Suprapubic skin (tissue), 4 donors: ENCODE measurements around the gene LELP1. TPM values are rescaled to one million over a fixed set of nuclear protein-coding genes. Genes with fewer than 3 reads are reported as not detected.
A peak's percentile ranks its signal among the peaks of the same experiment; 100 is the strongest.
"Not testable (repeated sequence)": the region's sequence is repeated elsewhere in the genome, so short reads cannot be mapped to it uniquely, and the experiment has no call there.

Experiments used
- DNase-seq, 2 donors: peaks; one replicate each; pipeline ENCODE4 v3.0.0-alpha.2; 2019; ENCODE audit warnings: low spot score in 2 of 2
- H3K27ac ChIP-seq: fragments of 200-600 bp; sonication (generic); one replicate; pipeline ENCODE4 v1.5.1; 2019
- H3K27me3 ChIP-seq: fragments of 200-600 bp; sonication (generic); one replicate; pipeline ENCODE4 v1.5.1; 2019
- H3K36me3 ChIP-seq: fragments of 200-600 bp; sonication (generic); one replicate; pipeline ENCODE4 v1.5.1; 2019
- H3K4me1 ChIP-seq: fragments of 200-600 bp; sonication (generic); one replicate; pipeline ENCODE4 v1.5.1; 2019
- H3K4me3 ChIP-seq: fragments of 200-600 bp; sonication (generic); one replicate; pipeline ENCODE4 v1.5.1; 2019; ENCODE audit warnings: mild to moderate bottlenecking
- H3K9me3 ChIP-seq: fragments of 200-600 bp; sonication (generic); one replicate; pipeline ENCODE4 v1.5.1; 2019
- EP300 ChIP-seq: sonication (generic); formaldehyde crosslinking; IDR thresholded peaks from one replicate; pipeline ENCODE4 v1.6.1; 2017; ENCODE audit warnings: antibody characterized with exemption
- POLR2A ChIP-seq, 2 donors: fragments of 450-650 bp; IDR thresholded peaks; one replicate each; pipeline ENCODE4 v1.6.1; 2017; ENCODE audit warnings: antibody characterized with exemption in 2 of 2, mild to moderate bottlenecking in 2 of 2, moderate library complexity in 2 of 2
- POLR2AphosphoS5 ChIP-seq, 3 donors: sonication (generic); formaldehyde crosslinking; IDR thresholded peaks; one replicate each; pipeline ENCODE4 v1.6.1; 2017; ENCODE audit warnings: antibody characterized with exemption in 3 of 3
- WGBS: methylation state at CpG from one replicate; pipeline ENCODE4 v1.1.5; 2018; 5-methylcytosine and 5-hydroxymethylcytosine counted together
- total RNA-seq, 4 donors: library from RNA; depleted of rRNA; stranded (reverse); fragments of >200 nt; gene quantifications; one replicate each; pipeline ENCODE4 v1.1.0, GENCODE V29; 2016
- TF ChIP-seq, protein P1 (sequence below), 2 donors: fragments of 200-600 bp in 1 of 2; fragments of 450-650 bp in 1 of 2; sonication (generic) in 1 of 2; IDR thresholded peaks; one replicate each; pipeline ENCODE4 v1.5.1; 2016 to 2019; ENCODE audit warnings: antibody characterized with exemption in 2 of 2, mild to moderate bottlenecking in 1 of 2, moderate library complexity in 1 of 2

Gene LELP1
- total RNA-seq, 4 donors from 2014 or later, result not detected

DNA sequence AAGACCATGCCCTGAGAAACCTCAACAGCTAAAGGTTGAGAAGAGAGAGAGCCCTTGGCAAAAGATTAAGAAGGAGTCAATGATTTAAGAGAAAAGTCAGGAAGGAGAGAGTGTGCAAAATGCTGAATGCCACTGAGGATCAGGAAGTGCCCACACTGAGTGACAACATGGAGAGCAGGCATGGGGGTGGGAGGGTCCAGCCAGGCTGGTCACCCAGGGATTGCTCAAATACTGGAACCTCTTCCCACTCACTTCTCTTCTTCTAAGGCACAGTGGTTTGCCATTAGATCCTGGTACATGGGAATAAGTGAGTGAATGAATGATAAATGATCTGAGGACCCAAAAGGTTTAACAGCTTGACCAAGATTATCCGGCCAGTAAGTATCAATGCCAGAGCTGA lies 25.3 kb downstream of the LELP1 start:
- Histone ChIP-seq H3K9me3 (no peaks in the 10 kb centered on the region), H3K4me3 (no peak overlapping the region), H3K27ac (no peak overlapping the region), H3K36me3 (no peaks in the 10 kb centered on the region), H3K27me3 (peaks cover 4% of the 10 kb centered on the region), H3K4me1 (no peaks in the 10 kb centered on the region)
- TF ChIP-seq POLR2AphosphoS5 (IDR thresholded peaks at IDR 0.05), result no peak
- no peak for TF ChIP-seq POLR2A (IDR thresholded peaks at IDR 0.05)
- TF ChIP-seq, protein P1, sequence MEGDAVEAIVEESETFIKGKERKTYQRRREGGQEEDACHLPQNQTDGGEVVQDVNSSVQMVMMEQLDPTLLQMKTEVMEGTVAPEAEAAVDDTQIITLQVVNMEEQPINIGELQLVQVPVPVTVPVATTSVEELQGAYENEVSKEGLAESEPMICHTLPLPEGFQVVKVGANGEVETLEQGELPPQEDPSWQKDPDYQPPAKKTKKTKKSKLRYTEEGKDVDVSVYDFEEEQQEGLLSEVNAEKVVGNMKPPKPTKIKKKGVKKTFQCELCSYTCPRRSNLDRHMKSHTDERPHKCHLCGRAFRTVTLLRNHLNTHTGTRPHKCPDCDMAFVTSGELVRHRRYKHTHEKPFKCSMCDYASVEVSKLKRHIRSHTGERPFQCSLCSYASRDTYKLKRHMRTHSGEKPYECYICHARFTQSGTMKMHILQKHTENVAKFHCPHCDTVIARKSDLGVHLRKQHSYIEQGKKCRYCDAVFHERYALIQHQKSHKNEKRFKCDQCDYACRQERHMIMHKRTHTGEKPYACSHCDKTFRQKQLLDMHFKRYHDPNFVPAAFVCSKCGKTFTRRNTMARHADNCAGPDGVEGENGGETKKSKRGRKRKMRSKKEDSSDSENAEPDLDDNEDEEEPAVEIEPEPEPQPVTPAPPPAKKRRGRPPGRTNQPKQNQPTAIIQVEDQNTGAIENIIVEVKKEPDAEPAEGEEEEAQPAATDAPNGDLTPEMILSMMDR (IDR thresholded peaks at IDR 0.05), result no peak
- no peak for TF ChIP-seq EP300
- no peak for DNase-seq
- 81% methylated on average over 1 of the region's 1 CpG for WGBS

DNA sequence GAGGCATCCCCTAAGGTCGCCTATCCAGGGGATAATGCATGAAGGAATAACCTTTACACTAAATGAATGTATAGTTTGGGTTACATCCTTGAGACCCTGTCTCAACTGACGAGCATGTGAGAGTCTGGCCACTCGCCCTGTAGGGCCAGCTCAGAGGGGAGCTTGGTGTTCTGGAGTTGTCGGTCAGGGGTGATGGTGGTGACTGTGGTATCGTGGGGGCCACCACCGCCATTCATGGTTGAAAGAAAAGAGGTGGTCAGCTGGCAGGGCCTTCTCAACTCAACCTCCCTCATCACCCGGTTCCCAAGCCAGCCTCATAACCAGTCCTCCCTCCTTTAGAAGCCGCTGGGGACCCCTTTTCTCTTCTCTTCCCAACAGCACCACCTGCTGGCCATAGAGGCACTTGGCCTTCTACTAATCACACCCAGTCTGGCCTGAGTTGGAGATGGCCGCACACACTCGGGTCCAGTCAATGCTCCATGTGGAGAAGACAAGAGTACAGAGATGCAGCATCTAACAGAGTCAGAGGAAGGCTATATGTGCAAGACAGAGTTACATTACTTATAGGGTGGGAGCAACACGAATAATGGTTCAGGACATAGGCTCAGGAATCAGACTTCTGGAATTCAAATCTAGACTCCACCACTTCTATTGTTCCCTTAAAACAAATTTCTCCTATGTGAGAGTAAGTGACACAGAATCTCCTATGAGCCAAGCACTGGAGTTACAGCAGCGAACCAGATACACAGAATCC lies 26.0 kb downstream of the LELP1 start:
- not testable (repeated sequence) for H3K4me1 ChIP-seq, H3K36me3 ChIP-seq, H3K9me3 ChIP-seq, H3K4me3 ChIP-seq, H3K27ac ChIP-seq, H3K27me3 ChIP-seq
- peak in 1 of 2 donors; percentile 31 for DNase-seq
- 56% methylated on average over 12 of the region's 12 CpGs for WGBS

DNA sequence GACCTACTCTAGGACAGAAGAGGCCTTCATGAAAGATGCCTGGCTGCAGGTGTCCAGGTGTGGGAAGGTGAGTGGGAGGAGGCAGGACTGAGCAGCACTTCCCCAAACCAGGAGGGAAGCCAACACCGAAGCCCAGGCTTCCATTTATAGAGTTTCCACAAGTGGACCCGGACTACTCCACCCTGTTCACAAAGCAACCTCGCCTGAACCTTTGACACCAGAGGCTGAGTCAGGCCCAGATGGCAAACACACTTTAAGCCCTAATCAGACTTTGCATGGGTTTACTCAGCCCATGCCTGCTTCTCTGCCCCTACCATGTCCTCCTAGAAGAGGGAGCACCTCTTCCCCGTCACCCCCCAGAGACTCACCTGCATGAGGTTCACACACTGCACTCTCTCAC lies 28.1 kb downstream of the LELP1 start:
- Histone ChIP-seq H3K36me3 (no peaks in the 10 kb centered on the region), H3K4me1 (no peaks in the 10 kb centered on the region), H3K27ac (peak overlapping the region; percentile 8), H3K4me3 (no peak overlapping the region), H3K9me3 (no peaks in the 10 kb centered on the region), H3K27me3 (peaks cover 4% of the 10 kb centered on the region)
- TF ChIP-seq, protein P1 (IDR thresholded peaks at IDR 0.05), result no peak
- TF ChIP-seq EP300 (no peak), POLR2AphosphoS5 (IDR thresholded peaks at IDR 0.05) (no peak), POLR2A (IDR thresholded peaks at IDR 0.05) (no peak)
- DNase-seq, result no peak
- 57% methylated on average over 4 of the region's 4 CpGs for WGBS

DNA sequence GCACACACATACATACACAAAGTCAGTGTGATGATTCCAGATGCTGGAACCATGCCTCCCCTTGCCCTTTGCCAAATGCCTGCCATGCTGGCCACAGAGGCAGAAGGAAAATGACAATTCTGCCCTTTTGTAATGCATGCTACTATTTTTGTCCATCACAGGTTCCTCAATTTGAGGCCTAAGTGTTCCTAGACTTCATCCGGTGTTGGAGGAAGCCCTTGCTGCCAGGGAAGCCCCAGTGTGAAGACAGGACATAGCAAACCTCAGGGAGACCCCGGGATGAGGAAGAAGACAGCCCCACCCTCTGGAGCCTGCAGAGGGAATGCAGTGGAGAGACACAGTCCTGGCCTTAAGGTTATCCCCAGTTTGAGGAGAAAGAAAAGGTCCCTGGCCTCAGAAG lies 28.6 kb downstream of the LELP1 start:
- H3K36me3 ChIP-seq, result no peaks in the 10 kb centered on the region
- no peak overlapping the region for H3K27ac ChIP-seq
- H3K27me3 ChIP-seq, result peaks cover 4% of the 10 kb centered on the region
- no peak for DNase-seq
- WGBS, result 79% methylated on average over 2 of the region's 2 CpGs
- H3K9me3 ChIP-seq, result no peaks in the 10 kb centered on the region
- H3K4me1 ChIP-seq, result no peaks in the 10 kb centered on the region
- H3K4me3 ChIP-seq, result no peak overlapping the region
- TF ChIP-seq POLR2AphosphoS5 (IDR thresholded peaks at IDR 0.05), result no peak
- TF ChIP-seq EP300, result no peak
- TF ChIP-seq, protein P1 (IDR thresholded peaks at IDR 0.05), result no peak
- TF ChIP-seq POLR2A (IDR thresholded peaks at IDR 0.05), result no peak

DNA sequence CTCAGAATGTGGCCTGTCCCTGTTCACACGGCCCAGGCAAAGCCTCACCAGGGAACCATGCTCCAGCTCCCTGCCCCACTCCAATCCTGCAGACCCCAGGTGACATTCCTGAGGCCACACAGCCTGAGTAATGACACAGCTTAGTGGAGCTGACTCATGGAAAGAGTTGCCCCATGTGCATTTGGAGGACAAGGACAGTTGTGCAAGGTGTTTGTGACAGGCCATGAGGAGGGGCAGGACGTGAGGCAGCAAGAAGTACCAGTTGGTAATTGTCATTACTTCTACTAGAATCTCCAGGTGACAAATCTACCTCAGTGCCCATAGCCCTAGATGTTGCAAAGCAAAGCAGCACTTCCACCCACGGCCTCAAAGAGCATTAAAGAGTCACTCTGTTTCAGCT lies 29.3 kb downstream of the LELP1 start:
- no peak overlapping the region for H3K4me3 ChIP-seq
- H3K27me3 ChIP-seq, result peaks cover 4% of the 10 kb centered on the region
- DNase-seq, result no peak
- H3K9me3 ChIP-seq, result no peaks in the 10 kb centered on the region
- no peaks in the 10 kb centered on the region for H3K36me3 ChIP-seq
- TF ChIP-seq EP300, result no peak
- no peak for TF ChIP-seq POLR2A (IDR thresholded peaks at IDR 0.05)
- no peaks in the 10 kb centered on the region for H3K4me1 ChIP-seq
- WGBS, result 45% methylated on average over 3 of the region's 3 CpGs
- no peak overlapping the region for H3K27ac ChIP-seq

DNA sequence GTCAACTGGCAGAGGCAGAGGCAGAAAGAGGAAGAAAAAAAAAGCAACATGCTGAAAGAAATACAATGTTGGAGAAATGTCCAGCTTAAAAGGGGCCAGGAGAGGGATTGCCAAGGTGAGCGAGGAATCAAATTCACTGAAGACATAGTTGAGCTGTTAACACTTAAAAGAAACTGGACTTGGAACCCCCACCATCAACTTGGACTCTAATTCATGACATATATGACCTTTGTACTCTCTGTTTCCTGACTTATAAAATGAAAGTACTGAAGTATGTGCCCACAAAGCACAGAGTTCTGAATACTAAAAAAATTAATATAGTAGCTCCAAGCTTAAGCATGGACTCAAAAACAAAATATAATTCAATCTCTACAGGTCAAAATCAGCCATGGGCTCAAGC lies 30.2 kb downstream of the LELP1 start:
- Histone ChIP-seq H3K27me3 (no peaks in the 10 kb centered on the region), H3K36me3 (no peaks in the 10 kb centered on the region), H3K27ac (no peak overlapping the region), H3K9me3 (no peaks in the 10 kb centered on the region), H3K4me3 (no peak overlapping the region), H3K4me1 (no peaks in the 10 kb centered on the region)
- TF ChIP-seq EP300 (no peak), POLR2A (IDR thresholded peaks at IDR 0.05) (no peak), POLR2AphosphoS5 (IDR thresholded peaks at IDR 0.05) (no peak)
- TF ChIP-seq, protein P1 (IDR thresholded peaks at IDR 0.05), result no peak
- WGBS, result 91% methylated on average over 1 of the region's 1 CpG
- no peak for DNase-seq
